ENCODE measurements around the gene DPM1.

DPM1 gene

GRCh38 chr20:50892394-50892793, 65.9 kb downstream of the DPM1 start:
- DNase-seq: no peak

DNA sequence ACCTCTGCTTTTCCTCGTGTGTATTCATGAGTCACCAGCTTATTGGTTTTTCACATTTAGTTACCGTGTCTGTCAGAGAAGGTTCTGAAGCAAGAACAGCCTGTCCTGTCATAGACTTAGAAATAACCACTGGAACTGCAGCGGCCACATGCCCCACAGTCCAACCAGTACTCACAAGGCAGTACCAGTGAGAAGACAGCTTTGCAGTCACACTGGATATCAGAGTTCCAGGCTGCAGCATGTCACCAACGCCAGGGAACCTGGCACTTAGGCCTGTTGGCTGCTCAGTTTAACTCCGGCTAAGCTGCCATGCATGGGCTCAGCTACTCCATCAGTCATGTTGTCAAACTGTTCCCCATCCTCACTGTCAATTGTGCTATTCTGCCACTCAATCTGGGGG, 67.2 kb downstream of the DPM1 start:
- no peak for DNase-seq

- no peak for DNase-seq
These were observed 70.8 kb downstream of the DPM1 start for GRCh38 chr20:50887576-50887975.

DNA sequence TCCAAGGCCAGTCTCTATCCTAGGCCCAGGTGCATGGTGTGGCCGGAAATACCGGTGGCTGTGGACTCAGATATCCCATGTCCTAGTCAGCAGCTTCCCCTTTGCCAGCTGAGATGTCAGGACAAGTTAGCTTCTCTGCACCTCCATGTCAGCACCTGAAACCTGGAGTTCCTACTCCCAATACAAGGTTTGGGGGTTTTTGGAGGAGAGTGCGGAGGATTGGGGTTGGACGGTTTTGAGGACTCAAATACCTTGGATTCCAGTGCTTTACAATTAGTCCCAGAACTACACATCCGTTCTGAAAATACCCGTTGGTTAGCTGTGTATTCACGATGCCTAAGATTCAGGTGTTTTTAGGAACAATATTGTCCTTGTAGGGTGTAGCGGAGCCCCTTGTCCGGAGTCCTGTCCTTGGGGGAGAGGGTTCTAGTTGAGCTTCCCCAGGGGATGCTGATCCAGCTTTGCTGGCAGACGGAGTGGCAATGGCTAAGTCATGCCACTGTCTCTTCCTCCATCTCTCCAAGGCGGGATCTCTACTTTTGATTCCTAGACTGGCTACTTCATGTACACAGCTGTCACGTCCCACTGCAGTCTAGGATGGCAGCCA, 72.0 kb downstream of the DPM1 start:
- no peak for DNase-seq

GRCh38 chr20:50885781-50886180, 72.6 kb downstream of the DPM1 start:
- DNase-seq: no peak

DNA sequence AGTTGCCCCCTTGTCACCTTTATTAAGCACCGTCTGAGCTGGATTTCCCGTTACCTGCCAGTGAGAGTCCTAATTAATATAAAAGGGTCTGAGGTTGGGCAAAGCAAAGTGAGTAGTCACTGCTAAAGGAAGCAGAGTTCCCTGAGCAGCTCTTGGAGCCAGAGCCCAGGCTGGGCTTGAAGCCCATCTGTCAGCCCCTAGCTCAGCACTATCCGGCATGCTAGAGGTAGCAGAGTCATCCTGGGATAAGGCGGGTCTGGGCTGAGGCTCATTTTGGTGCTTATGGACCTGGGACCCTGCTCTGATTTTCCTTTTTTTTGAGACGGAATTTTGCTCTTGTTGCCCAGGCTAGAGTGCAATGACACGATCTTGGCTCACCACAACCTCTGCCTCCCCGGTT, 73.3 kb downstream of the DPM1 start:
- no peak for DNase-seq
